HG02588 (cell line): ENCODE measurements around the gene MIGA1.
"Not testable (repeated sequence)": the region's sequence is repeated elsewhere in the genome, so short reads cannot be mapped to it uniquely, and the experiment has no call there.

ENCODE experiments used
- ATAC-seq: cut with Tn5 transposase; IDR thresholded peaks from one replicate; pipeline ENCODE4 v1.9.1; 2021; ENCODE audit warnings: mild to moderate bottlenecking, moderate library complexity; ENCODE audit not compliant: unreplicated experiment

Gene MIGA1, protein sequence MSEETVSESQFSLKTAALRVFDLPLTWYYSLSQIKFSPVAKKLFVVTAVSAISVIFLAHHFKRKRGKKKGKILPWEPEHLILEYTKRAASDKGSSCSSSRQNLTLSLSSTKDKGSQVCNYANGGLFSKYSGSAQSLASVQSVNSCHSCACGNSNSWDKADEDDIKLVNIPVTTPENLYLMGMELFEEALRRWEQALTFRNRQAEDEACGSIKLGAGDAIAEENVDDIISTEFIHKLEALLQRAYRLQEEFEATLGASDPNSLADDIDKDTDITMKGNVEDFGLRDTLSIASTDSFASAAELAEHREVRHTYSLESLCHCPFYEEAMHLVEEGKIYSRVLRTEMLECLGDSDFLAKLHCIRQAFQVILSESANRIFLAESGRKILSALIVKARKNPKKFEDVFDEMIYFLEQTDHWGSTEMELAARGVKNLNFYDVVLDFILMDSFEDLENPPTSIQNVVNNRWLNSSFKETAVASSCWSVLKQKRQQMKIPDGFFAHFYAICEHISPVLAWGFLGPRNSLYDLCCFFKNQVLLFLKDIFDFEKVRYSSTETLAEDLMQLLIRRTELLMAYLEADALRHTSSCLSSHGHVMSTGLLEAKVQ

DNA sequence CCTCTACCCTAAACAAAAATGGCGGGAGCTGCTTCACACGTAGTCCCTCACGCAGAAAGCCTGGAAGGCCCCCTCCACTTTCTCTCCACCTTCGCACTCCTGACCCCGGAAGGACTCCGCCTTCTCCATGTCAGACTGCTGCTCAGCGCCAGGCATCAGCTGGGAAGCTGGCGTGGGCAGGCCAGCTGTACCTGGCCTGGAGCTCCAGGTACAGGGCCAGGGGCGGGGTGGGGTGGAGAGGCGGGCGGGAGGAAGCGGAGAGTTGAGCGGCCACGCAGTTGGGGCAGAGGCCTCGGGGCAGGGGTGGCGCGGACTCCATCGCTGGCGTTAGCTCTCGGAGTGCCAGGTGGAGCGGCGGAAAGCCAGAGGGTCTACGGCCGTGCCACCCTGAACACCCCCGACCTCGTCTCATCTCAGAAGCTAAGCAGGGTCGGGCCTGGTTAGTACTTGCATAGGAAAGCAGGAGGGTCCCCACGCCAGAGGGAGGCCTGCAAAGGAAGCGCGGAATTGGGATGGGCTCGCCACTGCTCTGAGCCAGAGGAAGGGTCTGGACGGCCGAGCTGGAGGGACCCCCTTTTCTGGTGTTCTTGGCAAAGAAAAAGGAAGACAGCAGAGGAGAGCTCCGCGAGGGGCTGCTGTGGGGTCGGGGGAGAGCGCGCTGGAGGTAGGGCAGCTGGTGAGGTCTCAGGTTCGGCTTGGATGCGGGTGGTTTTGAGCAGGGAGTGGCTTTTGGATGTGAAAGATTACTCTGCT lies at the start of gene MIGA1:
TSS of gene MIGA1 (plus strand) at position 121 of the 753 bp plus-strand sequence. CDS start 3,604 bp downstream, outside the sequence.
- ATAC-seq, result peak; percentile 96

DNA sequence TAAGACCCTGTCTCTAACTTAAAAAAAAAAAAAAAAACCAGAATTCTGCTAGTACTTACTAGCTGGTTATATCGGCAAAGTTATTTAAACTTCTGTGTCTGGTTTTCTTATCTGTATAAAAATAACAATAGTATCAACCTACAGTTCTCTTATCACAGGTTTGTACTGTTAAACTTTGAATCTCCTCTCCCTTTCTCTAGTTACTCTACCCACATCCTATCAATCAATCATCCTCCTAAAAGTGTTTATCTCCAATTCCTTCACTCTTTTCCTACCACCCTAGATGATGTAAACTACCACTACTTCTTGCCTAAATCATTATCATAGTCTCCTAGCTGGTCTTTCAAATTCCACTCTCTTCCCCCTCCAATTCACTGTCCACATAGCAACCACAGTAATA lies 47.4 kb upstream of the MIGA1 start:
- no peak for ATAC-seq

DNA sequence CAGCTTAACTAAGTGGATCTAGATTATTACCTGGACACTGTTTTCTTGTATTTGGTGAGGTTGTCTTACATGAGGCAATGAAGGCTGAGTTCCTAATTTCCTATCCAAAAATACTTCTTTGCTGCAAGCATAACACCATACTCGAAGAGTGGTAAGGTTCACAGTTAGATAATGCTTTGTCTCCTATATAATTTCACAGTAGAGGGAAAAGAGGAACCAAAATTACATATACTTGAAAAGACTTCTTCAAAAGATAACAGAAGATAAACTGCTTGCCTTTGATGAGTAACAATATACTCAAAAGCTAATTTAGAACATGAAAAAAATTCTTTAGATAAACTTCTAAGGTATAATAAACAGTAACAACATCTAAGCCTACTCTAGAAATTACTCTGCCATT lies 40.2 kb upstream of the MIGA1 start:
- no peak for ATAC-seq

DNA sequence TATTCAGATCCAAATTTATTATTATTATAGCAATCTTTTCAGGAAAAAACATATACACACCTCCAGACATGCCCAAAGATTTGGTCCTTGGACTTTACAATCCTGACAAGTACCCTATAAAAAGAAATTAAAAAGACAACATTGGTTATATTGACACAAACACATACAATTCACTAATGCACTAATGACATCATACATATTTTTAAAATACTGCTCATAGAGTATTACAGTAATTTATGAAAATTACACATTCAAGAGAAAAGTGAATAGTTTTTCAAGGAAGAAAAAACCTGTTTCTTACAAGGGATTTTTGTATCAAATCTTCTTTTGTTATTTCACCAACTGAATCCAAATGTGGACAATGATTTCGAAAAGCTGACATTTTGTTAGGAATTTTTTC lies 38.1 kb upstream of the MIGA1 start:
- no peak for ATAC-seq

DNA sequence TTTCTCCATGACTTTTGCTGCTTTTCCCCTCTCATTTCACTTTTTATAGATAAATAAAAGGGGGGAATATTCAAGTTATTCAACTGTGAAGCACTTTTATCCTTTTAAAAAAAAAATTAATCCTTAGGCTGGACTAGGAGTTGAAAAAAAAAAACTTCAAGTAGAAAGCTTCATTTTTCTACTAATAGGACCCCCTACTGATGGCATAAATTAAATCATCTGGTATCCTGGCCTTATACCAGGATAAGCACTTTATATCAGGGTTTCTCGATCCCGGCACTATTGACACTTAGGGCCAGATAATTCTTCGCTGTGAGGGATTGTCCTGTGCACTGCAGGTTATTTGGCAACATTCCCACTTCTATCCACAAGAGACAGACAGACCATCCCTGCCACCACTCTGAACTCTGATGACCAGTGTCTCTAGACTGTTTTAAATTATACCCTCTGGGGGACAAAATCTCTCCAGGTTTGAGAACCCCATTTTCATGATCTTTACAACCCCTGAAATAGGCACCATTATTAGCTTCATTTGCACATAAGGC lies 37.4 kb upstream of the MIGA1 start:
- no peak for ATAC-seq

DNA sequence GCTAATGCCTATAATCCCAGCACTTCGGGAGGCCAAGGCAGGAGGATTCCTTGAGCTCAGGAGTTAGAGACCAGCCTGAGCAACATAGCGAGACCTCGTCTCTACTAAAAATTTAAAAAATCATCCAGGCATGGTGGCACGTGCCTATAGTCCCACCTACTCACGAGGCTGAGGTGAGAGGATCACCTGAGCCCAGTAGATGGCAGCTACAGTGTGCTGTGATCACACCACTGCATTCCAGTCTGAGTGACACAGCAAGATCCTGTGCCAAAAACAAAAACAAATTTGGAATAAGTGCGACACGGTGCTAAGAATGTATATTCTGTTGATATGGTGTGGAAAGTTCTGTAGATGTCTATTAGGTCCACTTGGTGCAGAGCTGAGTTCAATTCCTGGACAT lies 34.9 kb upstream of the MIGA1 start:
- ATAC-seq, result no peak

DNA sequence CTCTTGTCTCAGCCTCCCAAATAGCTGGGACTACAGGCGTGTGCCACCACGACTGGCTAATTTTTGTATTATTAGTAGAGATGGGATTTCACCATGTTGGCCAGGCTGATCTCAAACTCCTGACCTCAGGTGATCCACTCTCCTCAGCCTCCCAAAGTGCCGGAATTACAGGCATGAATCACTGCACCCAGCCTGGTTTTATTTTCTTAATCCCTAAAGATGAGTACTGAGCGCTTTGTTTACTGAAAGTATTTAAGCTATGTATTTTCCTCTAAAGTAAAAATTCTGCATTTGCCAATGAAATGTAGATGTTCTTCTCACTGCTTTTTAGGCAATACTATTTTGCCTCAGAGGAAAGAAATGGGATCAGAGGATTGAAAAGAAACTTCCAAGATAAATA lies 30.0 kb upstream of the MIGA1 start:
- not testable (repeated sequence) for ATAC-seq

DNA sequence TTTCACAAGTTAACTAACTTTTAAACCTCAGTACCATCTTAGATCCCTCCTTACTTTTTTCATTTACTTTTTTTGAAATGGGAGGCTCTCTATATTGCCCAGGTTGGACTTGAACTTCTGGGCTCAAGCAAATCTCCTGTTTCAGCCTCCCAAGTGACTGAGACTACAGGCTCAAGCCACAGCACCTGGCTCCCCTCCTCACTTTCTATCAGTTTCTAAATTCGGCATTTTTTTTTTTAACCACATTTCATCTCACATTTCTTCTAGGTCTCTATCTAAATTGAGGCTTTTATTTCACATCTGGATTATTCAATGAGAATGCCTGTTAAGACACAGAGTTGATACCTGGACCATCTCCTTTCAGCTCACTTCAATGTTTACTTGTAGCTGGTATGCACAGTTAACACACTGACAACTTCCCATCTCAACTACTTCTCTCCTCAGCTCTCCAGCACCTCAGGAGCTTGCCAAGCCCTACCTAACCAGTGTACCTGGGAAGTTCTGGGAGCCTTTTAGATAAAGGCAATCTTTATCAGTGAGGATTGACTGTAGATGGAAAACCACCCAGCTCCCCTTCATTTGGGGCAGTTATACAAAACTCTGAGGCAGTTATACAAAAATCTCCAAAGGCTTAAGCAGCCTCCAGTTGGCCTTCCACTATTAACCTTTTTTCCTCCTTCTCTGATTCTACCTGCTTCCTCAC lies 23.2 kb upstream of the MIGA1 start:
- ATAC-seq, result no peak

DNA sequence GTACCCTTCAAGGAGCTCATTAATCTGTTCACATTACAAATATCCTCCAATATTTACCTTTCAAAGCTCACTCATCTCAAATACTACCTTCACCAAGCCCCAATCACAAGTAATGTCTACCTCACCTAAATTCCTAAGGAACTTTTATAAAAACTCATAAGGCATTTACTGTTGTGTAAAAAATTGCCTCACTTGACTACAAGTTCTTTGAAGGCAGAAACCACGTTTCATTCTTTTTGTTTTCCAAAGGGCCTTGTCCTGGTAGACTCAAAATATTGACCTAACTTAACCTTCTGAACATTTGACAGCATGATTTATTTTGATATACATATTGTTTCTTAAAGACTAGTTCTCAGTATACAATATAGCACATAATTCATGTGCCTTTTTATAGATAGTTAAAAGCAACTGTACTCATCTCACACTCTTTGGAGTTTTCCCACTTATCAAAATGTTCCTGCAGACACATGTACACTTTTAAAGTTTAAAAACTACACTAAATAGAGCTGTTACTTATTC lies 22.3 kb upstream of the MIGA1 start:
- no peak for ATAC-seq

DNA sequence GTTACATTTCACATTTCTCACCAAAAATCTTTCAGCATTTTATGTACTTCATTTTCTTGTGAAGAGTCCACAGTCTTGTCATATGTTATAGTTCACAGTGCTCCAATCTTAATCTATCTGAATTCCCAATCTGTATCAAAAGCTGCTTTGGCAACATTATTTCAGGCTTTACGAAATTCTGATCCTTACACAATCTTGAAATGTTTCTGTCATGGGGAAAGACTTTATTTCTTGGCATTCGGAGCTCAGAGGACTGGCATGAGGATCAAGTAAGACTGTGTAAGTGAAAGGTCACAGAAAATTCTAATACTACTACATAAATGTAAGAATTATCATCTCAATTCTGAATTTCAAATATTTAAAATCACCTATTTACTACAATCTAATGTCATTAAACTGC lies 21.8 kb upstream of the MIGA1 start:
- no peak for ATAC-seq

DNA sequence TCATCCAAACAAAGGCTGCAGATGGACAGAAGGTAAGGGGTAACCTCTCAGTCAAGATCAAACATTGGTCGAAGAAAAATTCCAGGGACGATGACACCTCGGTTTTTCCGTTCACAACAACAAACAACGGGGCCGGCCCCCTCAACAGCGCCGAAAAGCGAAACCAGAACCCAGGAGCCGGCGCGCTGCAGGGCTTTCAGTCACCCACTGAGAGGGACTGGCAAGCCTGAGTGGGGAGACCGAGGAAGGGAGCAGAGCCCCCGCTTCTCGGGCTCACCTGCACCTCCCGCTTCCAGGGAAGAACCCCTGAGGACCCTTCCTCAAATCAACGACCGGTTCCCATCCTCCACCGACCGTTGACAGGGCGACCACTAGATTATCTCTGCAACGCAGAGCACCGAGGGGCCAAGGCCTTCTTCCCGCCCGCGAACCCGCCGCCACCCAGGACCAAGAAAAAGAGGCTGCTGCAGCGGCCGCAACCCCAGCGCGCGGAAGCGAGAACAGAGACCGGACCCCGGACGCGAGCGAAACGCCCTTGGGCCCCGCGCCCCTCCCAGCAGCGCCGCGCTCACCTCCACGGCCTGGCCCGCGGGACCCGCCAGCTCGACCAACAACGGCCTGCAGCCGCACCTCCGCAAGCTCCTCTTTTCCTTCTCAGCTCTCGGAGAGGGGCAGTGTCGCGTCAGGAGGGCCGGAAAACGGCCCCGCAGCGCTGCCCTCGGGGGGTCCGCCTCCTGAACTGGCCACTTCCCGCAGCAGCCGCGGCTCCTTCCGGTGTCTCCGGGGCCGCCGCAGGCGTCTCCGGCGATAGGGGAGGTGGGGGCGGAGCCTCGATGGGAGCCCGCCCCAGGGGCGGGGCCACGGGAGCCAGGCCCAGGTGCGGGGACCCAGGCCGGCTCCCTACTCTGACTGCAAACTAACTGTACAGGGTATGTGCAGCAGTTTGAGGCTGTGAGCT lies 20.1 kb upstream of the MIGA1 start, which contains the start of gene USP33:
TSS of gene USP33 (minus strand) at position 782 of the 958 bp plus-strand sequence. CDS start 18,155 bp downstream, outside the sequence.
- ATAC-seq, result peak; percentile 98

DNA sequence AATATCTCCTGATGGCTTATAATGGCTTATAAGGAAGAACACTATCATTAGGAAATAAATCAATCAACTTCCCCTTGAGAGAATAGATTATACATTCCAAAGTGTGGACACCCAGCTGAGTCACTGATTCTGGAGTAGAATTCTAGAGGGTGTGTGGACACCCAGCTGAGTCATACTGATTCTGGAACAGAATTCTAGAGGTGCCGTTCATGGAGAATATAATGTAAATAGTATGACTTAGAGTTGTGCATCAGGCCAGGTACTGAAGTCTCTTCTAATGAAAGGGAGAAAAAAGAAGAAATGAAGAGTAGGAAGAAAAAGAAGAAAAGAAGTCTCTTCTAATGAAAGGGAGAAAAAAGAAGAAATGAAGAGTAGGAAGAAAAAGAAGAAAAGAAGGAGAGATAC lies 17.4 kb upstream of the MIGA1 start:
- no peak for ATAC-seq

DNA sequence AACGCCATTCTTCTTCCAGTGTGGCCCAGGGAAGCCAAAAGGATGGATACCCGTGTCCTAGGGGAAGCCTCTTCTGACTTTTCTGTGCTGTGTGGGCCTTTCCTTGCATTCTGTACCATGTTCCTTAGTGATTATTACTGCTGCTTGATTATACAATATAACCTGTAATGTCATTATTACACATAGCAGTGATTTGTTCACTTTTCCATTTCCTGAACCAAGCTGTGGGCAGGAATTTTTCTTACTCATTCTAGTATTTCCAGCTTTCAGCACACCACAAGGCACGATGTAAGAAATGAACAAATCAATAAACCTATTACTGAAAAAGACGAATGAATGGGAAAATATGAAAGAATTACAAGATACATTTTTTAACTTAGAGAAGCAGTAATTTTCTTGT lies 11.4 kb upstream of the MIGA1 start:
- no peak for ATAC-seq

DNA sequence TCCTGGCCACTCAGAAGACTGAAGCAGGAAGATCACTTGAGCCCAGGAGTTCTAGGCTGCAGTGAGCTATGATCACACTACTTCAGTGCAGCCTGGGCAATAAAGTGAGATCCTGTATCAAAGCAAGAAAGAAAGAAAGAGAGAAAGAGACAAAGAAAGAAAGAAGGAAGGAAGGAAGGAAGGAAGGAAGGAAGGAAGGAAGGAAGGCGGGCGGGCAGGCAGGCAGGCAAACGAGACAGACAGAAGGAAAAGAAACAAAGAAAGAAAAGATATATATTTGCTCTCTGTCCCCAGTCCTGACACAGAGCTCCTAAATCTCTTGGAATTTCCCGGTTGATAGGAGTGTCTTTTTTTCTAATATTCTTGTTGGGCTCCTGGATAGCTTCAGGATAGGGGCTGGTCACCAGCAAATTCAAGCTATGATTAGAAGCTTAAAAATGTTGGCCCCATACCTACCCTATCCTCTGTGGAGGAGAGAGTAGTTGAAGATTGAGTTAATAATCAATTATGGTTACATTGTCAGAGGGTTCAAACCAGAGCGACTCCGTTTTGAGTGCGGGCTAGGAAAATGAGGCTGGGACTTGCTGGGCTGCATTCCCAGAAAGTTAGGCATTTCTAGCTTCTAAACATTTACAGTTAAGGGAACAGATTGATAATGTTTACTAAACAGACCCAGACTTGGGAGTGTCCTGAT lies 3.3 kb upstream of the MIGA1 start:
- no peak for ATAC-seq

DNA sequence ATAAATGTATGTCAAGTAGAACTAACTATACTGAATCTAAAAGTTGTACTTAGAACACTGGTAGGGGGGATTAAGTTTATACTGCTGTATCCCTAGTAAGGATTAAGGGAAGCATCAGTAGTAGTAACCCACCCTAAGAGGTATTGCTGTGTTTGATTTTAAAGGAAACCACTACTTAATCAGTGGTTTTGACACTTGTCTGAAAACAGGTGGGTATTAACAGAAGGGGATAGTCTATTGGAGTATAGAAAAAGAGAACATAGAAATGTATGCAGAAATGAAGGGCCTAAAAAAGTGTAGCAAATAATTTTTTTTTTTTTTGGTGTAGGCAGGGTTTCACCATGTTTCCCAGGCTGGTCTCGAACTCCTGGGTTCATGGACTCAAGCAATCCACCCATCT lies 2.2 kb downstream of the MIGA1 start:
- no peak for ATAC-seq

DNA sequence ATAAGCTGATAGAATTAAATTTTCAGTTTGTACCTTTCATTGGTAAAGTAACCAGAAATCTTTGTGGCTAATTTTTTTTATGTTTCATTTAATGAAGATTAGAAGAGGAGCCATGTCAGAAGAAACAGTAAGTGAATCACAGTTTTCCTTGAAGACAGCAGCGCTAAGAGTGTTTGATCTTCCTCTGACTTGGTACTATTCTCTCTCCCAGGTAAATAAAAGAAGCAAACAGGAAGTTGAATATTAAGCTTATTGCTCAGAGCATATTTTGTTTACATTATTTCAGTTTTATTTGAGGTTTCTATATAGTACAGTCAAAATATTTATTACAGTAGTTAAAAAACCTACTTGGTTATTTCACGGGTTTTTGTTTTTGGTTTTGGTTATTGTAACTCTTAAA lies 3.7 kb downstream of the MIGA1 start:
- no peak for ATAC-seq

DNA sequence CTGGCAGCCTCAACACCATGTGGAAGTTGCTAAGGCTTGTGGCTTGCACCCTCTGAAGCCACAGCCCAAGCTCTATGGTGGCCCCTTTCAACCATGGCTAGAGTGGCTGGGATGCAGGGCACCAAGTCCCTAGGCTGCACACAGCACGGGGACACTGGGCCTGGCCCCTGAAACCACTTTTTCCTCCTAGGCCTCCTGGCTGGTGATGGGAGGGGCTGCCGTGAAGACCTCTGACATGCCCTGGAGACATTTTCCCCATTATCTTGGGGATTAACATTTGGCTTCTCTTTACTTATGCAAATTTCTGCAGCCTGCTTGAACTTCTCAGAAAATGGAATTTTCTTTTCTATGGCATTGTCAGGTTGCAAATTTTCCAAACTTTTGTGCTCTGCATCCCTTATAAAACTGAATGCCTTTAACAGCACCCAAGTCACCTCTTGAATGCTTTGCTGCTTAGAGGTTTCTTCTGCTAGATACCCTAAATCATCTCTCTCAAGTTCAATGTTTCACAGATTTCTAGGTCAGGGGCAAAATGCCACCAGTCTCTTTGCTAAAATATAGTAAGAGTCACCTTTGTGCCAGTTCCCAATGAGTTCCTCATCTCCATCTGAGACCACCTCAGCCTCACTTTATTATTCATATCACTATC lies 6.8 kb downstream of the MIGA1 start:
- ATAC-seq, result not testable (repeated sequence)

DNA sequence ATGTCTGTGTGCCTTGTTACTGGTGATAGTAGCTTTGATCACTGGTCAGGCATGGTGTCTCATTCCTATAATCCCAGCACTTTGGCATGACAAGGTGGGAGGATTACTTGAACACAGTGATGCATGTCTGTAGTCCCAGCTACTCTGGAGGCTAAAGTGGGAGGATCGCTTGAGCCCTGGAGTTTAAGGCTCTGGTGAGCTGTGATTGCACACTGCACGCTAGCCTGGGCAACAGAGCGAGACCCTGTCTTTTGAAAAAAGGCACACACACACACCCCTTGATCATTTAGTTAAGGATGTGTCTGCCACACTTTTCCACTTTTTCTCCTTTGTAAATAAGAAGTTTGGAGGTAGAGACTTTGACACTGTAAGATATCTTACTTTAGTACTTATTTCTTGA lies 15.1 kb downstream of the MIGA1 start:
- no peak for ATAC-seq
